HCT116 (cell line): Measurements from ENCODE around the gene CLEC17A. TPM values are rescaled to one million over a fixed set of nuclear protein-coding genes. Genes with fewer than 3 reads are reported as not detected.
"Not testable (repeated sequence)": the region's sequence is repeated elsewhere in the genome, so short reads cannot be mapped to it uniquely, and the experiment has no call there.

ENCODE experiments used
- ATAC-seq: fragments of 200-7000 bp; cut with Tn5 transposase; 2 replicates; pipeline ENCODE4 v1.9.1; 2020; ENCODE audit warnings: mild to moderate bottlenecking, moderate library complexity
- BruUV-seq: library from RNA; stranded (reverse); fragments of 400-500 nt; replicated peaks from 2 replicates; lab custom pipeline; 2021; lab: Mats Ljungman, UMichigan
- CTCF ChIA-PET: fragments of 300-600 bp; sonication (Branson Sonifier 250); formaldehyde crosslinking; loops from one replicate; lab custom pipeline; 2021; ENCODE audit warnings: antibody characterized with exemption; lab: Charles Lee
- POLR2A ChIA-PET: fragments of 300-600, 350-600 bp; sonication (Branson Sonifier 250); formaldehyde crosslinking; loops from one replicate; lab custom pipeline; 2021; ENCODE audit warnings: antibody characterized with exemption; lab: Charles Lee
- RAD21 ChIA-PET, 2 experiments: fragments of 300-600 bp; sonication (Branson Sonifier 250); formaldehyde crosslinking; loops; one replicate each; lab custom pipeline; 2023; ENCODE audit warnings: low total read pairs in 2 of 2; ENCODE audit not compliant: uncharacterized antibody in 2 of 2, unreplicated experiment in 2 of 2, low non-redundant PET in 1 of 2; lab: Charles Lee
- DNase-seq: peaks from one replicate; pipeline ENCODE4 v3.0.0-alpha.2; 2010; ENCODE audit warnings: low read depth, low spot score
- H2AFZ ChIP-seq: fragments of 200-600 bp; shearing (Covaris generic), sonication (generic); 2 replicates; pipeline ENCODE4 v1.6.1; 2017; ENCODE audit warnings: low read depth, mixed run types, mixed read lengths, antibody characterized with exemption, low read length; ENCODE audit not compliant: poor library complexity, severe bottlenecking
- H3K27ac ChIP-seq: 2 replicates; pipeline ENCODE4 v1.5.1; 2012; ENCODE audit warnings: low read depth, low read length
- H3K27me3 ChIP-seq: fragments of 200-600 bp; sonication (generic); 2 replicates; pipeline ENCODE4 v1.6.1; 2016; ENCODE audit warnings: mixed run types, low read length, mixed read lengths; ENCODE audit not compliant: insufficient read depth
- H3K36me3 ChIP-seq, 2 experiments: fragments of 200-500 bp in 1 of 2; fragments of 200-600 bp in 1 of 2; sonication (Bioruptor generic) in 1 of 2; sonication (generic) in 1 of 2; 2 replicates each; pipeline versions ENCODE4 v1.5.1 to v1.6.1; 2014 to 2016; ENCODE audit warnings: low read length in 2 of 2, inconsistent platforms in 1 of 2, mixed read lengths in 1 of 2, mixed run types in 1 of 2; ENCODE audit not compliant: insufficient read depth in 2 of 2, control insufficient read depth in 1 of 2
- H3K4me1 ChIP-seq, 2 experiments: fragments of 200-600 bp in 1 of 2; sonication (generic) in 1 of 2; 2 replicates each; pipeline versions ENCODE4 v1.5.1 to v1.6.1; 2012 to 2017; ENCODE audit warnings: low read length in 2 of 2, inconsistent platforms in 1 of 2, mild to moderate bottlenecking in 1 of 2, mixed read lengths in 1 of 2, mixed run types in 1 of 2, moderate library complexity in 1 of 2; ENCODE audit not compliant: insufficient read depth in 2 of 2, control insufficient read depth in 1 of 2
- H3K4me2 ChIP-seq: fragments of 200-600 bp; sonication (generic); 2 replicates; pipeline ENCODE4 v1.6.1; 2017; ENCODE audit warnings: mixed run types, low read length, mixed read lengths
- H3K4me3 ChIP-seq, 2 experiments: fragments of 200-600 bp in 1 of 2; sonication (generic) in 1 of 2; replicated peaks in 1 of 2; 2 replicates each; pipeline ENCODE4 v1.5.1; 2011 to 2016; ENCODE audit warnings: low read length in 2 of 2, control low read depth in 1 of 2, low read depth in 1 of 2, mild to moderate bottlenecking in 1 of 2, mixed read lengths in 1 of 2, mixed run types in 1 of 2
- H3K79me2 ChIP-seq: fragments of 200-600 bp; sonication (generic); 2 replicates; pipeline ENCODE4 v1.6.1; 2017; ENCODE audit warnings: mild to moderate bottlenecking, mixed run types, low read length, moderate library complexity, mixed read lengths; ENCODE audit not compliant: insufficient read depth
- H3K9ac ChIP-seq: fragments of 200-600 bp; sonication (generic); 2 replicates; pipeline ENCODE4 v1.6.1; 2016; ENCODE audit warnings: low read length, mixed read lengths
- H3K9me2 ChIP-seq: fragments of 200-600 bp; sonication (generic), shearing (Covaris generic); 2 replicates; pipeline ENCODE4 v1.6.1; 2017; ENCODE audit warnings: mixed run types, mild to moderate bottlenecking, moderate library complexity; ENCODE audit not compliant: insufficient read depth
- H3K9me3 ChIP-seq, 2 experiments: fragments of 200-500 bp in 1 of 2; fragments of 200-600 bp in 1 of 2; sonication (Bioruptor generic) in 1 of 2; sonication (generic) in 1 of 2; 2 replicates each; pipeline ENCODE4 v1.6.1; 2014 to 2017; ENCODE audit warnings: low read length in 2 of 2, mixed read lengths in 2 of 2, inconsistent platforms in 1 of 2, low read depth in 1 of 2, mild to moderate bottlenecking in 1 of 2, mixed run types in 1 of 2, moderate library complexity in 1 of 2; ENCODE audit not compliant: control insufficient read depth in 1 of 2, insufficient read depth in 1 of 2
- H4K20me1 ChIP-seq: fragments of 200-600 bp; sonication (generic), shearing (Covaris generic); 2 replicates; pipeline ENCODE4 v1.6.1; 2017; ENCODE audit warnings: mixed run types, mild to moderate bottlenecking, moderate library complexity; ENCODE audit not compliant: insufficient read depth
- CBX3 ChIP-seq: IDR thresholded peaks from 2 replicates; pipeline ENCODE4 v1.6.1; 2012; ENCODE audit warnings: low read depth
- ELF1 ChIP-seq: IDR thresholded peaks from 2 replicates; pipeline ENCODE4 v1.6.1; 2012; ENCODE audit warnings: low read depth, borderline replicate concordance
- FOSL1 ChIP-seq: IDR thresholded peaks from 2 replicates; pipeline ENCODE4 v1.6.1; 2012; ENCODE audit warnings: low read depth
- POLR2A ChIP-seq: IDR thresholded peaks from 2 replicates; pipeline ENCODE4 v1.7.0; 2011; ENCODE audit warnings: borderline replicate concordance; ENCODE audit not compliant: insufficient read depth, insufficient read length; ENCODE audit errors: extremely low read depth
- POLR2AphosphoS5 ChIP-seq: IDR thresholded peaks from 2 replicates; pipeline ENCODE4 v1.6.1; 2011; ENCODE audit warnings: mild to moderate bottlenecking, low read depth, low read length, moderate library complexity
- RAD21 ChIP-seq: IDR thresholded peaks from 2 replicates; pipeline ENCODE4 v1.6.1; 2012; ENCODE audit warnings: low read depth, mild to moderate bottlenecking
- SP1 ChIP-seq: IDR thresholded peaks from 2 replicates; pipeline ENCODE4 v1.6.1; 2012; ENCODE audit warnings: low read depth
- SRF ChIP-seq: IDR thresholded peaks from 2 replicates; pipeline ENCODE4 v1.6.1; 2012; ENCODE audit warnings: low read depth
- YY1 ChIP-seq: IDR thresholded peaks from 2 replicates; pipeline ENCODE4 v1.6.1; 2011; ENCODE audit warnings: low read length, low read depth, moderate library complexity, mild to moderate bottlenecking; ENCODE audit not compliant: insufficient replicate concordance; ENCODE audit errors: extremely low read depth
- intact Hi-C: fragments of 100-400 bp; cut with micrococcal nuclease; formaldehyde crosslinking; loops from 2 replicates; pipeline ENCODE4 v1.10.0; 2022
- total RNA-seq: library from RNA; stranded (reverse); gene quantifications from one replicate; pipeline ENCODE4 v1.2.1, GENCODE V29; 2021; ENCODE audit not compliant: unreplicated experiment
- TF ChIP-seq, protein P1 (sequence below): IDR thresholded peaks from 2 replicates; pipeline ENCODE4 v1.6.1; 2012; ENCODE audit warnings: low read depth
- TF ChIP-seq, protein P2 (sequence below): IDR thresholded peaks from 2 replicates; pipeline ENCODE4 v1.6.1; 2011; ENCODE audit warnings: mild to moderate bottlenecking, low read length, moderate library complexity; ENCODE audit not compliant: insufficient replicate concordance; ENCODE audit errors: extremely low read depth

CLEC17A gene
- total RNA-seq, 1 experiment from 2014 or later: not detected

DNA sequence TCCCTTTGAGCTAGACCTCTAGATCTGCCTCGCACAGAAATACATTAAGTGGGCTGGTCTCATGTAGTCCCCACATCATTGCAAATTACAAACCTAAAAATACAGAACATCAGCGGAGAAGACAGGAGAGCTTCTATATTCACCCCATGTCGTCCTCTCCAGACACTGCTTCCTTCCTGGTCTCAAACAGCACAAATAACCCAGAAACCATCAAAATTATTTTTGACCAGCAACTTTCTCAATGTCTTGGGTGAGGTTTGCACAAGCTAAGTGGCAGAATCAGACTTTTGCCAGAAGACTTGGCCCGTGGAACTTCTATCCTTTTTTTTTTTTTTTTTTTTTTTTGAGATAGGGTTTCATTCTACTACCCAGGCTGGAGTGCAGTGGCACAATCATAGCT, 28.2 kb downstream of the CLEC17A start:
- no peak overlapping the region for H3K9ac ChIP-seq
- no peaks in the 10 kb centered on the region for H3K4me1 ChIP-seq
- TF ChIP-seq POLR2A: no peak
- no peak for TF ChIP-seq POLR2AphosphoS5
- no peak for TF ChIP-seq YY1
- no peak for TF ChIP-seq RAD21
- TF ChIP-seq CBX3: no peak
- TF ChIP-seq, protein P1, sequence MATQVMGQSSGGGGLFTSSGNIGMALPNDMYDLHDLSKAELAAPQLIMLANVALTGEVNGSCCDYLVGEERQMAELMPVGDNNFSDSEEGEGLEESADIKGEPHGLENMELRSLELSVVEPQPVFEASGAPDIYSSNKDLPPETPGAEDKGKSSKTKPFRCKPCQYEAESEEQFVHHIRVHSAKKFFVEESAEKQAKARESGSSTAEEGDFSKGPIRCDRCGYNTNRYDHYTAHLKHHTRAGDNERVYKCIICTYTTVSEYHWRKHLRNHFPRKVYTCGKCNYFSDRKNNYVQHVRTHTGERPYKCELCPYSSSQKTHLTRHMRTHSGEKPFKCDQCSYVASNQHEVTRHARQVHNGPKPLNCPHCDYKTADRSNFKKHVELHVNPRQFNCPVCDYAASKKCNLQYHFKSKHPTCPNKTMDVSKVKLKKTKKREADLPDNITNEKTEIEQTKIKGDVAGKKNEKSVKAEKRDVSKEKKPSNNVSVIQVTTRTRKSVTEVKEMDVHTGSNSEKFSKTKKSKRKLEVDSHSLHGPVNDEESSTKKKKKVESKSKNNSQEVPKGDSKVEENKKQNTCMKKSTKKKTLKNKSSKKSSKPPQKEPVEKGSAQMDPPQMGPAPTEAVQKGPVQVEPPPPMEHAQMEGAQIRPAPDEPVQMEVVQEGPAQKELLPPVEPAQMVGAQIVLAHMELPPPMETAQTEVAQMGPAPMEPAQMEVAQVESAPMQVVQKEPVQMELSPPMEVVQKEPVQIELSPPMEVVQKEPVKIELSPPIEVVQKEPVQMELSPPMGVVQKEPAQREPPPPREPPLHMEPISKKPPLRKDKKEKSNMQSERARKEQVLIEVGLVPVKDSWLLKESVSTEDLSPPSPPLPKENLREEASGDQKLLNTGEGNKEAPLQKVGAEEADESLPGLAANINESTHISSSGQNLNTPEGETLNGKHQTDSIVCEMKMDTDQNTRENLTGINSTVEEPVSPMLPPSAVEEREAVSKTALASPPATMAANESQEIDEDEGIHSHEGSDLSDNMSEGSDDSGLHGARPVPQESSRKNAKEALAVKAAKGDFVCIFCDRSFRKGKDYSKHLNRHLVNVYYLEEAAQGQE: no peak
- no peak for TF ChIP-seq FOSL1
- TF ChIP-seq SP1: no peak
- TF ChIP-seq ELF1: no peak
- TF ChIP-seq, protein P2, sequence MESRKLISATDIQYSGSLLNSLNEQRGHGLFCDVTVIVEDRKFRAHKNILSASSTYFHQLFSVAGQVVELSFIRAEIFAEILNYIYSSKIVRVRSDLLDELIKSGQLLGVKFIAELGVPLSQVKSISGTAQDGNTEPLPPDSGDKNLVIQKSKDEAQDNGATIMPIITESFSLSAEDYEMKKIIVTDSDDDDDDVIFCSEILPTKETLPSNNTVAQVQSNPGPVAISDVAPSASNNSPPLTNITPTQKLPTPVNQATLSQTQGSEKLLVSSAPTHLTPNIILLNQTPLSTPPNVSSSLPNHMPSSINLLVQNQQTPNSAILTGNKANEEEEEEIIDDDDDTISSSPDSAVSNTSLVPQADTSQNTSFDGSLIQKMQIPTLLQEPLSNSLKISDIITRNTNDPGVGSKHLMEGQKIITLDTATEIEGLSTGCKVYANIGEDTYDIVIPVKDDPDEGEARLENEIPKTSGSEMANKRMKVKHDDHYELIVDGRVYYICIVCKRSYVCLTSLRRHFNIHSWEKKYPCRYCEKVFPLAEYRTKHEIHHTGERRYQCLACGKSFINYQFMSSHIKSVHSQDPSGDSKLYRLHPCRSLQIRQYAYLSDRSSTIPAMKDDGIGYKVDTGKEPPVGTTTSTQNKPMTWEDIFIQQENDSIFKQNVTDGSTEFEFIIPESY: no peak
- TF ChIP-seq SRF: no peak
- H3K9me3 ChIP-seq: no peaks in the 10 kb centered on the region
- RAD21 ChIA-PET: no interaction called here
- H3K4me3 ChIP-seq: no peak overlapping the region
- intact Hi-C loops: no loop called here
- ATAC-seq (no peak), DNase-seq (no peak)
- H4K20me1 ChIP-seq: no peaks in the 10 kb centered on the region
- H3K9me2 ChIP-seq: no peaks in the 10 kb centered on the region
- H3K36me3 ChIP-seq: no peaks in the 10 kb centered on the region
- CTCF ChIA-PET: no interaction called here
- BruUV-seq: no TSS peak
- H3K79me2 ChIP-seq: no peaks in the 10 kb centered on the region
- no peak overlapping the region for H3K27ac ChIP-seq
- H2AFZ ChIP-seq: no peak overlapping the region
- H3K4me2 ChIP-seq: no peak overlapping the region
- no peaks in the 10 kb centered on the region for H3K27me3 ChIP-seq
- POLR2A ChIA-PET: no interaction called here

DNA sequence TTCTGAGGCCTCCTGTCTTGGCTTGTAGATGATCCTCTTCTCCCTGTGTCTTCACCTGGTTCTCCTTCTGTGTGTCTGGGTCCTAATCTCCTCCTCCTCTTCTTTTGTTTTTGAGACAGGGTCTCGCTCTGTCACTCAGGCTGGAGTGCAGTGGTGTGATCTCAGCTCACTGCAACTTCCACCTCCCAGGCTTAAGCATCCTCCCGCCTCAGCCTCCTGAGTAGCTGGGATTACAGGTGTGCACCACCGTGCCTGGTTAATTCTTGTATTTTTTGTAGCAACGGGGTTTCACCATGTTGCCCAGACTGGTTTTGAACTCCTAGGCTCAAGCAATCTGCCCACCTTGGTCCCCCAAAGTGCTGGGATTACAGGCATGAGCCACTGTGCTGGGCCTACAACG, 29.4 kb downstream of the CLEC17A start:
- DNase-seq, BruUV-seq, H3K4me3 ChIP-seq, H3K27me3 ChIP-seq, ATAC-seq, H3K4me1 ChIP-seq, H3K9ac ChIP-seq, POLR2A ChIA-PET, H3K27ac ChIP-seq, CTCF ChIA-PET, H4K20me1 ChIP-seq, H3K79me2 ChIP-seq, H2AFZ ChIP-seq, intact Hi-C loops, RAD21 ChIA-PET, H3K9me3 ChIP-seq, H3K36me3 ChIP-seq, H3K4me2 ChIP-seq, H3K9me2 ChIP-seq: not testable (repeated sequence)
